Suprapubic skin (tissue), 4 donors: ENCODE results near the gene NPB. TPM values are rescaled to one million over a fixed set of nuclear protein-coding genes. Genes with fewer than 3 reads are reported as not detected.

Experiments used
- DNase-seq, 2 donors: peaks; one replicate each; pipeline ENCODE4 v3.0.0-alpha.2; 2019; ENCODE audit warnings: low spot score in 2 of 2
- H3K27ac ChIP-seq: fragments of 200-600 bp; sonication (generic); one replicate; pipeline ENCODE4 v1.5.1; 2019
- H3K27me3 ChIP-seq: fragments of 200-600 bp; sonication (generic); one replicate; pipeline ENCODE4 v1.5.1; 2019
- H3K36me3 ChIP-seq: fragments of 200-600 bp; sonication (generic); one replicate; pipeline ENCODE4 v1.5.1; 2019
- H3K4me1 ChIP-seq: fragments of 200-600 bp; sonication (generic); one replicate; pipeline ENCODE4 v1.5.1; 2019
- H3K4me3 ChIP-seq: fragments of 200-600 bp; sonication (generic); one replicate; pipeline ENCODE4 v1.5.1; 2019; ENCODE audit warnings: mild to moderate bottlenecking
- H3K9me3 ChIP-seq: fragments of 200-600 bp; sonication (generic); one replicate; pipeline ENCODE4 v1.5.1; 2019
- EP300 ChIP-seq: sonication (generic); formaldehyde crosslinking; IDR thresholded peaks from one replicate; pipeline ENCODE4 v1.6.1; 2017; ENCODE audit warnings: antibody characterized with exemption
- POLR2A ChIP-seq, 2 donors: fragments of 450-650 bp; IDR thresholded peaks; one replicate each; pipeline ENCODE4 v1.6.1; 2017; ENCODE audit warnings: antibody characterized with exemption in 2 of 2, mild to moderate bottlenecking in 2 of 2, moderate library complexity in 2 of 2
- POLR2AphosphoS5 ChIP-seq, 3 donors: sonication (generic); formaldehyde crosslinking; IDR thresholded peaks; one replicate each; pipeline ENCODE4 v1.6.1; 2017; ENCODE audit warnings: antibody characterized with exemption in 3 of 3
- WGBS: methylation state at CpG from one replicate; pipeline ENCODE4 v1.1.5; 2018; 5-methylcytosine and 5-hydroxymethylcytosine counted together
- total RNA-seq, 4 donors: library from RNA; depleted of rRNA; stranded (reverse); fragments of >200 nt; gene quantifications; one replicate each; pipeline ENCODE4 v1.1.0, GENCODE V29; 2016
- TF ChIP-seq, protein P1 (sequence below), 2 donors: fragments of 200-600 bp in 1 of 2; fragments of 450-650 bp in 1 of 2; sonication (generic) in 1 of 2; IDR thresholded peaks; one replicate each; pipeline ENCODE4 v1.5.1; 2016 to 2019; ENCODE audit warnings: antibody characterized with exemption in 2 of 2, mild to moderate bottlenecking in 1 of 2, moderate library complexity in 1 of 2

The NPB gene
- total RNA-seq, 4 donors from 2014 or later: 0.40 TPM; not detected in 3

DNA sequence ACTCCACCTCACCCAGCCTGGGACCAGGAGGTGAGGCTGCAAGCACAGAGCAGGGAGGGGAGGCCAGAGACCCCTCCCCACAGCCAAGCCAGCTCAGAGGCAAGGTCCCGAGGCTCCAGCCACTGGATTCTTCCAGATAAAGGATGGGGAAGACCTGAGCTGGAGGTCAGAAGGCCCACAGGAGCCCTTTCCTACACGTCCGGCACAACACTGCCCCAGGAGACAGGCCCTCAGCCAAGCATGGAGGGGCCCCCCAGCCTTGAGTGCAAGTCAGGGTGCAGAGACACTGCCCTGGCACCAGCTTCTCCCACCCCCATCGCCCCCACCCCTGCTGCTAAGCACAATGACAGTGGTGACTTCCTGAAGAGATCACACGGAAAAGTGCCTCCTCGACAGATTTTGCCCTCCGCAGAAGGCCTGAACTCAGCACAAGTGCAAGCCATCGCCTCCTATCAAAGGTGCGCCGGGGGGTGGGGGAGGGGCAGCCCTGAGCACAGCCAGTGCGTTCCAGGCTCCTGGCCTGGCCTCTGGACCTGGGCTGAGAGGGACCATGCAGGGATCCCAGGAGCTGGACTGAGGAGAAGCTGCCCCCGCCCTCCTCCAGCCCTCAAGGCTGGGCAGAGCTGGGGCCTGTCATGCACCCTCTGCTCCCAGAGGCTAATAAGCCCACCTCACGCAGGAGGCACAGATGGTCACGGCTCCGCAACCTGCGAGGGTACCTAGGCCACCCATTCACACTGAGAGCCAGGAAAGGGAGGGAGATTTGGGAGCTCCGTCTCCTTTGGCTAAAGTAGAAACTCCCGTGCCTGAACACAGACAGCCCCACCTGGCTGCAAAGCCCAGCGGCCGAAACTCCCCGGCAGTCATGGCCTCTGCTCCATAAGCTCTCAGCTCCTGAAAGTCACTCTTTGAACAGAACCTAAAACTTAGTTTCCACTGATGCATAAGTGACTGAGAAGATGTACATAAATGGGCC is 22.8 kb downstream of the NPB start:
- H3K36me3 ChIP-seq: peaks cover 23% of the 10 kb centered on the region
- no peak overlapping the region for H3K27ac ChIP-seq
- no peak for TF ChIP-seq POLR2AphosphoS5 (IDR thresholded peaks at IDR 0.05)
- TF ChIP-seq POLR2A (IDR thresholded peaks at IDR 0.05): no peak
- TF ChIP-seq, protein P1, sequence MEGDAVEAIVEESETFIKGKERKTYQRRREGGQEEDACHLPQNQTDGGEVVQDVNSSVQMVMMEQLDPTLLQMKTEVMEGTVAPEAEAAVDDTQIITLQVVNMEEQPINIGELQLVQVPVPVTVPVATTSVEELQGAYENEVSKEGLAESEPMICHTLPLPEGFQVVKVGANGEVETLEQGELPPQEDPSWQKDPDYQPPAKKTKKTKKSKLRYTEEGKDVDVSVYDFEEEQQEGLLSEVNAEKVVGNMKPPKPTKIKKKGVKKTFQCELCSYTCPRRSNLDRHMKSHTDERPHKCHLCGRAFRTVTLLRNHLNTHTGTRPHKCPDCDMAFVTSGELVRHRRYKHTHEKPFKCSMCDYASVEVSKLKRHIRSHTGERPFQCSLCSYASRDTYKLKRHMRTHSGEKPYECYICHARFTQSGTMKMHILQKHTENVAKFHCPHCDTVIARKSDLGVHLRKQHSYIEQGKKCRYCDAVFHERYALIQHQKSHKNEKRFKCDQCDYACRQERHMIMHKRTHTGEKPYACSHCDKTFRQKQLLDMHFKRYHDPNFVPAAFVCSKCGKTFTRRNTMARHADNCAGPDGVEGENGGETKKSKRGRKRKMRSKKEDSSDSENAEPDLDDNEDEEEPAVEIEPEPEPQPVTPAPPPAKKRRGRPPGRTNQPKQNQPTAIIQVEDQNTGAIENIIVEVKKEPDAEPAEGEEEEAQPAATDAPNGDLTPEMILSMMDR (IDR thresholded peaks at IDR 0.05): no peak
- TF ChIP-seq EP300: no peak
- no peaks in the 10 kb centered on the region for H3K27me3 ChIP-seq
- H3K4me1 ChIP-seq: peaks cover 74% of the 10 kb centered on the region
- no peak overlapping the region for H3K4me3 ChIP-seq
- H3K9me3 ChIP-seq: no peaks in the 10 kb centered on the region
- 74% methylated on average over 12 of the region's 21 CpGs for WGBS
- DNase-seq: no peak

DNA sequence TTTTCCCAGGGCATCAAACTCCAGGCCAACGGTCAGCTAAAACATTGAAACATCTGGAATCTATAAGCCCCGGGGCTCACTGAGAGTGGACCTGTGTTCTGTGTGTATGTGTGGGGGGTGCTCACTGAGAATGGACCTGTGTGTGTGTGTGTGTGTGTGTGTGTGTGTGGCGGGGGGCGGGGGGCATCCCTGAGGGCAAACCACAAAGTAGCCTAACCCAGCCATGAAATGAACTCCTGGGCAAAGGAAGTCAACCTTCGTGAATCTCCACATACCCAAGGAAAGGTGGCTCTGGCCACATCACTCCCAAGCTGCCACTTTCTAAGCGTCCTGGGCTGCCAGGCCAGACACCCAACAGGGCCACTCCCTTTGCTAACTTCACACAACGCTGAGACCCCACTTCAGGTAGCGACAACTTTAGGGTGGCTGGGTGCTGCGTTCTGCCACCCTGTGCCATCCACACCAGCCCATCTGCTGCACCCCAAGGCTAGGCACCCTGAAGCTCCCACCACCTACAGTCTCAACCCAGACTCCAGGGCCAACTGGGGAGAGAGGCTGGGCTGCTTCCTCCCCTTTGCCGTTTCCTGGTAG is 23.9 kb downstream of the NPB start:
- no peak for DNase-seq
- 39% methylated on average over 5 of the region's 10 CpGs for WGBS
- peaks cover 15% of the 10 kb centered on the region for H3K36me3 ChIP-seq

DNA sequence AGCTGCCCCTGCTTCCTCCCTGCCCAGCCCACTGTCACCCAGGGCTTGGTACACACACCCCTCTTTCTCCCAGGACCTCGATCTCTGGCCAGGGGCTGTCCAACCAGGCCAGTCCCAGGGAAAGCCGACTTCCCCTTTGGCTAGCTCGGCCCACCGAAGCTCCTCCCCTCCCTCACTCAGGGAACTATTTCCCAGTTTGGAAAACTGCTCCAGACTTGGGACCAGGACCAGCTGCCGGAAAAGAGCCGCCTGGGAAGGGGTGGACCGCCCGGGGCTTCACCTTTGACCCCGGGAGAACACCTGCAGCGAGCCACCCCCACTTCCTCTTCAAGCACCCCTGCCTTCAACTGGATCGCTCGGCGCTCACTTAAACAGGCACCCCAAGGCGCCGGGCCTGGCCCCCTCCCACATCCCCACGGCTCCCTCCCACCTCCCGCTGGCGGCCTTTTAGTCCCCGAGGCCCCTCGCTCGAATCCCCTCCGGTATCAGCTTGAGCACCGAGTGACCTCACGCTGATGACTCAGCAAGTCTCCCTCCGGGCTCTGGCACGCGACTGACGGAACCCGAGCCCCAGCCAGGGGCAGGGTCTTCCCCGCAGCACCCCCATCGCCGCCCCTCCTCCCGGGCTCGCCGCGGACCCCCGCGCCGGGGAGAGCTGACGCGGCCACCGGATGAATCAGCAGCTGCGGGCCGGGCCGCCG is 24.6 kb downstream of the NPB start:
- no peaks in the 10 kb centered on the region for H3K9me3 ChIP-seq
- peak overlapping the region; percentile 92 for H3K27ac ChIP-seq
- H3K4me1 ChIP-seq: peaks cover 69% of the 10 kb centered on the region
- DNase-seq: peak in 1 of 2 donors; percentile 89
- no peaks in the 10 kb centered on the region for H3K27me3 ChIP-seq
- peaks cover 12% of the 10 kb centered on the region for H3K36me3 ChIP-seq
- TF ChIP-seq, protein P1 (IDR thresholded peaks at IDR 0.05): no peak
- TF ChIP-seq POLR2AphosphoS5 (IDR thresholded peaks at IDR 0.05) (no peak), POLR2A (IDR thresholded peaks at IDR 0.05) (no peak), EP300 (no peak)
- 2% methylated on average over 6 of the region's 46 CpGs for WGBS
- H3K4me3 ChIP-seq: peak overlapping the region; percentile 87

More for the DNA sequence above, 23.9 kb downstream of the NPB start:
- Histone ChIP-seq H3K27ac (peak overlapping the region; percentile 92), H3K4me1 (peaks cover 67% of the 10 kb centered on the region), H3K27me3 (no peaks in the 10 kb centered on the region), H3K9me3 (no peaks in the 10 kb centered on the region), H3K4me3 (peak overlapping the region; percentile 87)
- TF ChIP-seq, protein P1 (IDR thresholded peaks at IDR 0.05): no peak
- TF ChIP-seq POLR2AphosphoS5 (IDR thresholded peaks at IDR 0.05) (no peak), EP300 (no peak), POLR2A (IDR thresholded peaks at IDR 0.05) (no peak)

DNA sequence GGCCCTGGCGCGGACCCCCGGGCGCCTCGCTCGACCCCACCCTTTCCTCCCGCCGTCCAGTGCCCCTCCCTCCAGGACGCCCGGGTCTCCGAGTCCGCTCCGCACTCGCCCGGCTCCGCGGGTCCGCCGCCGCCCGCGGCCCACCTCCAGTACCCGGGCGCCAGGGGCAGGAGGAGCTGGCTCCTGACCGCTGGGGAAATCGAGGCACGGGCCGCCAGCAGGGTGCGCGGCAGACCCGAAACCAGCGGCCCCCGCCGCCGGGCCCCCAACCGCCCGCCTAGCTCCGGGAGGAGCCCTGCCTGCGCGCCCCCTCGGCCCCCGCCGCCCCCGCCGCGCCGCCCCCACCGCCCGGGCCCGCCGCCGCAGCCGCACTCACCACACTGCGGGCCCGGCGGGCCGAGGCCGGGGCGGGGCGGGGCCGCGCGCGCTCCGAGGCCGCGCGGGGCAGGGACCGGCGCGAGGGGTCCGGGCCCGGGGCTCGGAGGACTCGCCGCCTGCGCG is 25.2 kb downstream of the NPB start:
- no CpG with 5 or more reads among the region's 78 CpGs for WGBS
- no peaks in the 10 kb centered on the region for H3K9me3 ChIP-seq
- H3K4me3 ChIP-seq: peak overlapping the region; percentile 87
- no peak for DNase-seq
- peaks cover 7% of the 10 kb centered on the region for H3K36me3 ChIP-seq
- TF ChIP-seq EP300: no peak
- TF ChIP-seq POLR2AphosphoS5 (IDR thresholded peaks at IDR 0.05): no peak
- TF ChIP-seq, protein P1 (IDR thresholded peaks at IDR 0.05): no peak
- no peak for TF ChIP-seq POLR2A (IDR thresholded peaks at IDR 0.05)
- H3K27me3 ChIP-seq: no peaks in the 10 kb centered on the region
- peaks cover 68% of the 10 kb centered on the region for H3K4me1 ChIP-seq
- H3K27ac ChIP-seq: peak overlapping the region; percentile 92
